ENCODE data around the gene CDHR3. TPM values are rescaled to one million over a fixed set of nuclear protein-coding genes. Genes with fewer than 3 reads are reported as not detected.

The CDHR3 gene
- total and polyA plus RNA-seq, 9 of the 15 experiments (the other 6 are each of a cell fraction or from before 2014, with no cell fraction given), result 0.03 to 0.66 (median 0.24) TPM; not detected in 1

DNA sequence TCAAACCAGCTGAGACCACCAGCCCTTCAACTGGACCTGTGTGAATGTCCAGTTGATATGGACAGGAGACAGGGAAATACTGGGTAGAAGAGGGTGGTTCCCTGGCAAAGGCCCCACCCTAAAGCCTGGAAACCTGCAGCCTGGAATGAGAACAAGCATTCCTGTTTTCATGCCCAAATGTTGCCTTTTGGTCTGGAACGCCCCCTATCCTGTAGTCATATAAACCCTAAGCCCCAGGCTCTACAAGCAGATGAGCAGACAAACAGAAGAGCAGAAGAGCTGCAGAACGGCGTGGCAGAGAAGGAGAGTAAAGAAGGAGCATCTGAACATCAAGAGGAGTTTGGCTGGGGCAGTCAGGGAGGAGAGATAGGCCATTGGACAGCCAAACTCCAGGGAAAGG lies 110.6 kb downstream of the CDHR3 start:
- no peak overlapping the region for H3K9ac ChIP-seq (ENCODE audit: insufficient read depth in 1 of 2, low read depth in 2 of 2, low read length in 2 of 2)
- in situ Hi-C loops (cut with MboI), result no loop called here
- POLR2A ChIA-PET, result interaction anchor here (1.0 to 4.7 kb wide), 5 partner anchors 10 to 621 kb away, joined by 3 to 42 read pairs (median 4); no protein-coding TSS in a partner anchor

More for the DNA sequence above, 110.6 kb downstream of the CDHR3 start:
- ATAC-seq (no peak), DNase-seq (ENCODE audit: extremely low read depth in 1 of 4, low spot score in 3 of 4) (no peak), FAIRE-seq (no peak)
- no peak overlapping the region for H3K4me2 ChIP-seq (ENCODE audit: insufficient read depth, low read length)
- no peaks in the 10 kb centered on the region for H3K79me2 ChIP-seq (ENCODE audit: control insufficient read depth, insufficient read depth, low read length)
- H3K27ac ChIP-seq (ENCODE audit: extremely low read depth, low read depth, low read length), result no peak overlapping the region
- no peaks in the 10 kb centered on the region for H3K9me3 ChIP-seq (replicated peaks; ENCODE audit: control insufficient read depth, insufficient read depth, low read depth, low read length)
- H3K9me1 ChIP-seq (ENCODE audit: control insufficient read depth, insufficient read depth, low read length), result no peaks in the 10 kb centered on the region
- H3K36me3 ChIP-seq (ENCODE audit: control insufficient read depth, insufficient read depth, low read length), result no peaks in the 10 kb centered on the region
- WGBS (ENCODE audit: insufficient coverage, low coverage, missing lambda C conversion rate), result 17% methylated on average over 3 of the region's 3 CpGs
- intact Hi-C loops (cut with micrococcal nuclease), result no loop called here
- no peak overlapping the region for H2AFZ ChIP-seq (ENCODE audit: low read depth, low read length)
- no TSS peak for BruUV-seq (replicated peaks)
- H3K27me3 ChIP-seq (ENCODE audit: control insufficient read depth in 2 of 2, insufficient read depth in 2 of 2, low read length in 2 of 2), result peaks cover 5 to 23% of the 10 kb centered on the region in 2 experiments; a peak in 3 of 5 replicates
- peaks cover 8% of the 10 kb centered on the region; the same call in 1 of the 2 replicates for H4K20me1 ChIP-seq (replicated peaks; ENCODE audit: control insufficient read depth, insufficient read depth, low read length)
- peaks cover 13 to 32% of the 10 kb centered on the region in 2 experiments for H3K4me1 ChIP-seq (replicated peaks in 1 of 2; ENCODE audit: control insufficient read depth in 2 of 2, insufficient read depth in 2 of 2, low read length in 2 of 2)
- CTCF ChIA-PET (ENCODE audit: low intra/inter-chr PET ratio), result no interaction called here
- no peak overlapping the region for H3K4me3 ChIP-seq
- TF ChIP-seq, protein P1, sequence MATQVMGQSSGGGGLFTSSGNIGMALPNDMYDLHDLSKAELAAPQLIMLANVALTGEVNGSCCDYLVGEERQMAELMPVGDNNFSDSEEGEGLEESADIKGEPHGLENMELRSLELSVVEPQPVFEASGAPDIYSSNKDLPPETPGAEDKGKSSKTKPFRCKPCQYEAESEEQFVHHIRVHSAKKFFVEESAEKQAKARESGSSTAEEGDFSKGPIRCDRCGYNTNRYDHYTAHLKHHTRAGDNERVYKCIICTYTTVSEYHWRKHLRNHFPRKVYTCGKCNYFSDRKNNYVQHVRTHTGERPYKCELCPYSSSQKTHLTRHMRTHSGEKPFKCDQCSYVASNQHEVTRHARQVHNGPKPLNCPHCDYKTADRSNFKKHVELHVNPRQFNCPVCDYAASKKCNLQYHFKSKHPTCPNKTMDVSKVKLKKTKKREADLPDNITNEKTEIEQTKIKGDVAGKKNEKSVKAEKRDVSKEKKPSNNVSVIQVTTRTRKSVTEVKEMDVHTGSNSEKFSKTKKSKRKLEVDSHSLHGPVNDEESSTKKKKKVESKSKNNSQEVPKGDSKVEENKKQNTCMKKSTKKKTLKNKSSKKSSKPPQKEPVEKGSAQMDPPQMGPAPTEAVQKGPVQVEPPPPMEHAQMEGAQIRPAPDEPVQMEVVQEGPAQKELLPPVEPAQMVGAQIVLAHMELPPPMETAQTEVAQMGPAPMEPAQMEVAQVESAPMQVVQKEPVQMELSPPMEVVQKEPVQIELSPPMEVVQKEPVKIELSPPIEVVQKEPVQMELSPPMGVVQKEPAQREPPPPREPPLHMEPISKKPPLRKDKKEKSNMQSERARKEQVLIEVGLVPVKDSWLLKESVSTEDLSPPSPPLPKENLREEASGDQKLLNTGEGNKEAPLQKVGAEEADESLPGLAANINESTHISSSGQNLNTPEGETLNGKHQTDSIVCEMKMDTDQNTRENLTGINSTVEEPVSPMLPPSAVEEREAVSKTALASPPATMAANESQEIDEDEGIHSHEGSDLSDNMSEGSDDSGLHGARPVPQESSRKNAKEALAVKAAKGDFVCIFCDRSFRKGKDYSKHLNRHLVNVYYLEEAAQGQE (IDR thresholded peaks at IDR 0.05; ENCODE audit: borderline replicate concordance), result no peak
- TF ChIP-seq, protein P1 (CRISPR knock-in tag; IDR thresholded peaks at IDR 0.05; ENCODE audit: low read depth), result no peak
- TF ChIP-seq ELF4 (CRISPR knock-in tag; IDR thresholded peaks at IDR 0.05) (peak; percentile 11; the same call in 1 of the 2 replicates), SPI1 (IDR thresholded peaks at IDR 0.05; ENCODE audit: borderline replicate concordance, low read depth, low read length) (0 out of 2 replicates have a peak, but pooled peaks have one; percentile 6)

Data from K562 (cell line).